Adrenal gland (tissue), 5 donors: ENCODE measurements around the gene BABAM2.

Experiments used
- CTCF ChIP-seq, 6 experiments: fragments of 450-650 bp in 4 of 6; fragments of 200-600 bp in 2 of 6; sonication (generic) in 1 of 6; IDR thresholded peaks; 1 replicate in 5 of 6; 2 replicates in 1 of 6; pipeline versions ENCODE4 v1.5.1 to v1.8.0; 2016 to 2021; ENCODE audit warnings: antibody characterized with exemption in 6 of 6, mild to moderate bottlenecking in 2 of 6, moderate library complexity in 1 of 6
- POLR2A ChIP-seq, 2 donors: fragments of 450-650 bp; IDR thresholded peaks; one replicate each; pipeline ENCODE4 v1.6.1; 2017; ENCODE audit warnings: antibody characterized with exemption in 2 of 2, mild to moderate bottlenecking in 2 of 2, moderate library complexity in 1 of 2
- donor health status: DM: no; HTN: no; CAD: no.

DNA sequence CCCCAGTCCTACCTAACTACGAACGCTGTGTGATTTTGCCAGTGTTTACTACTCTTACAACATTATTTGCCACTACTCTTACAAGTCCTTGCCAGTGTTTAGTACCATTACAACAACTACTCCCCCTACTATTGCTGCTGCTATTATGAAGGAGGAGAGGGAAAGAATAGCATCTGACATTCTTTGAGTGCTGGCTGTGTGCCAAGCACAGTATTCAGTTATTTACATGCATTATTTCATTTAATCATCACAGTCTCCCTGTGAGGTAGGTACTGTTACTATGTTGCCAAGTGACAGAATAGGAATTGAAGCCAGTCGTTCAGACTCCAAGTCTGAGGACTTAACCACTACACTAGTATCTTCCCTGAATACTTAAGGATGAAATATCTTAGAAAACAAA lies 316.2 kb downstream of the BABAM2 start:
- TF ChIP-seq POLR2A (IDR thresholded peaks at IDR 0.05), result no peak
- no peak for TF ChIP-seq CTCF (IDR thresholded peaks at IDR 0.05)
